Ammon's horn (tissue), 1 donor: Measurements from ENCODE around the gene PERCC1.
A peak's percentile ranks its signal among the peaks of the same experiment; 100 is the strongest.

Source experiments
- DNase-seq: peaks from one replicate; pipeline ENCODE4 v3.0.0-alpha.2; 2016; ENCODE audit warnings: low spot score

The PERCC1 gene

GRCh38 chr16:1430759-1431496 is at the start of gene PERCC1:
Gene PERCC1 (plus strand): TSS chr16:1431078. CDS start chr16:1432594, 1,516 bp downstream.
- no peak for DNase-seq

- DNase-seq = no peak
Measured at GRCh38 chr16:1381612-1382406, 49.1 kb upstream of the PERCC1 start.

- DNase-seq = no peak
Measured at GRCh38 chr16:1383556-1383955, 47.3 kb upstream of the PERCC1 start.

GRCh38 chr16:1385232-1385631 is 45.6 kb upstream of the PERCC1 start:
- DNase-seq = no peak

- no peak for DNase-seq
Measured at GRCh38 chr16:1387331-1387730, 43.5 kb upstream of the PERCC1 start.

- DNase-seq = no peak
Measured at GRCh38 chr16:1389762-1390161, 41.1 kb upstream of the PERCC1 start.

GRCh38 chr16:1390239-1390779 is 40.6 kb upstream of the PERCC1 start:
- DNase-seq = no peak

GRCh38 chr16:1392826-1393225 is 38.1 kb upstream of the PERCC1 start:
- no peak for DNase-seq

- no peak for DNase-seq
Measured at GRCh38 chr16:1393613-1394176, 37.2 kb upstream of the PERCC1 start.

GRCh38 chr16:1394367-1394951 is 36.4 kb upstream of the PERCC1 start:
- DNase-seq = no peak

GRCh38 chr16:1395444-1396031 is 35.3 kb upstream of the PERCC1 start:
- no peak for DNase-seq

GRCh38 chr16:1397779-1398178 is 33.1 kb upstream of the PERCC1 start:
- no peak for DNase-seq

GRCh38 chr16:1398351-1398750 is 32.5 kb upstream of the PERCC1 start:
- DNase-seq = no peak

GRCh38 chr16:1398826-1399581 is 31.9 kb upstream of the PERCC1 start:
- no peak for DNase-seq

- DNase-seq = no peak
Measured at GRCh38 chr16:1401061-1401757, 29.7 kb upstream of the PERCC1 start.

GRCh38 chr16:1401758-1402154 is 29.1 kb upstream of the PERCC1 start:
- DNase-seq = no peak

- DNase-seq = no peak
Measured at GRCh38 chr16:1403036-1403435, 27.8 kb upstream of the PERCC1 start.

GRCh38 chr16:1403733-1404132 is 27.1 kb upstream of the PERCC1 start:
- DNase-seq = no peak

- peak; percentile 25 for DNase-seq
Measured at GRCh38 chr16:1407753-1408152, 23.1 kb upstream of the PERCC1 start.

GRCh38 chr16:1408171-1408837 is 22.6 kb upstream of the PERCC1 start:
- peak; percentile 95 for DNase-seq
